PC-3 (cell line): ENCODE measurements around the gene KCNQ1. TPM values are rescaled to one million over a fixed set of nuclear protein-coding genes. Genes with fewer than 3 reads are reported as not detected.

Source experiments
- ATAC-seq: fragments of 200-7000 bp; cut with Tn5 transposase; 2 replicates; pipeline ENCODE4 v1.9.1; 2020; ENCODE audit warnings: mild to moderate bottlenecking, moderate library complexity
- BruUV-seq: library from RNA; stranded (reverse); fragments of 400-500 nt; replicated peaks from 2 replicates; lab custom pipeline; 2021; lab: Mats Ljungman, UMichigan
- CTCF ChIA-PET: fragments of 300-600 bp; sonication (Branson Sonifier 250); formaldehyde crosslinking; loops from one replicate; lab custom pipeline; 2022; ENCODE audit warnings: antibody characterized with exemption; lab: Charles Lee
- POLR2A ChIA-PET: fragments of 300-600 bp; sonication (Branson Sonifier 250); formaldehyde crosslinking; loops from one replicate; lab custom pipeline; 2022; ENCODE audit warnings: antibody characterized with exemption; ENCODE audit not compliant: unreplicated experiment; lab: Charles Lee
- DNase-seq: peaks from one replicate; pipeline ENCODE4 v3.0.0-alpha.2; 2015
- H2AFZ ChIP-seq: fragments of 300-600 bp; sonication (generic); 2 replicates; pipeline ENCODE4 v1.6.0; 2016; ENCODE audit warnings: antibody characterized with exemption, low read length
- H3F3A ChIP-seq: fragments of 300-600 bp; sonication (generic); one replicate; pipeline ENCODE4 v1.6.0; 2017; ENCODE audit warnings: antibody characterized with exemption, low read length, control low read depth, mild to moderate bottlenecking; ENCODE audit not compliant: unreplicated experiment
- H3K27ac ChIP-seq: fragments of 300-600 bp; sonication (generic); 2 replicates; pipeline ENCODE4 v1.5.1; 2016; ENCODE audit warnings: mild to moderate bottlenecking, low read length
- H3K27me3 ChIP-seq: fragments of 300-600 bp; sonication (generic); 2 replicates; pipeline ENCODE4 v1.6.1; 2016; ENCODE audit warnings: low read length, mixed read lengths
- H3K36me3 ChIP-seq: fragments of 300-600 bp; sonication (generic); 2 replicates; pipeline ENCODE4 v1.6.1; 2016; ENCODE audit warnings: low read depth, mixed run types, low read length, mixed read lengths
- H3K4me1 ChIP-seq: fragments of 300-600 bp; sonication (generic); 2 replicates; pipeline ENCODE4 v1.5.1; 2016; ENCODE audit warnings: low read length; ENCODE audit not compliant: insufficient read depth
- H3K4me2 ChIP-seq: fragments of 300-600 bp; sonication (generic); 2 replicates; pipeline ENCODE4 v1.6.0; 2016; ENCODE audit warnings: low read length
- H3K4me3 ChIP-seq: fragments of 300-600 bp; sonication (generic); 2 replicates; pipeline ENCODE4 v1.5.1; 2016; ENCODE audit warnings: mild to moderate bottlenecking, low read length, mixed read lengths
- H3K79me2 ChIP-seq: fragments of 300-600 bp; sonication (generic); 2 replicates; pipeline ENCODE4 v1.6.1; 2017; ENCODE audit warnings: low read length, mixed read lengths
- H3K9ac ChIP-seq: fragments of 300-600 bp; sonication (generic); 2 replicates; pipeline ENCODE4 v1.6.0; 2016; ENCODE audit warnings: mild to moderate bottlenecking, low read length
- H3K9me2 ChIP-seq: fragments of 300-600 bp; sonication (generic); replicated peaks from 2 replicates; pipeline ENCODE4 v1.6.1; 2016; ENCODE audit warnings: mixed run types, low read length, mixed read lengths
- H3K9me3 ChIP-seq: fragments of 300-600 bp; sonication (generic); 2 replicates; pipeline ENCODE4 v1.6.1; 2016; ENCODE audit warnings: low read length, mixed read lengths
- H4K20me1 ChIP-seq: fragments of 300-600 bp; sonication (generic); 2 replicates; pipeline ENCODE4 v1.6.1; 2016; ENCODE audit warnings: low read length, mixed read lengths
- EZH2 ChIP-seq: fragments of 300-600 bp; sonication (generic); IDR thresholded peaks from one replicate; pipeline ENCODE4 v1.6.1; 2017; ENCODE audit warnings: antibody characterized with exemption, mild to moderate bottlenecking, low read length; ENCODE audit not compliant: unreplicated experiment
- EZH2phosphoT487 ChIP-seq: fragments of 300-600 bp; sonication (generic); IDR thresholded peaks from 2 replicates; pipeline ENCODE4 v1.6.1; 2018; ENCODE audit warnings: mild to moderate bottlenecking, antibody characterized with exemption, low read length, borderline replicate concordance
- intact Hi-C: fragments of 100-400 bp; cut with micrococcal nuclease; formaldehyde crosslinking; loops from 2 replicates; pipeline ENCODE4 v1.9.0; 2023
- total RNA-seq: library from RNA; depleted of rRNA; stranded (reverse); fragments of >200 nt; gene quantifications from 2 replicates; pipeline ENCODE4 v1.2.3, GENCODE V29; 2014
- TF ChIP-seq, protein P1 (sequence below): fragments of 300-600 bp; sonication (generic); conservative IDR thresholded peaks from 2 replicates; pipeline ENCODE4 v1.5.1; 2017; ENCODE audit warnings: antibody characterized with exemption, low read depth, mild to moderate bottlenecking, low read length

The KCNQ1 gene
- total RNA-seq, 1 experiment from 2014 or later, result 0.40 TPM

DNA sequence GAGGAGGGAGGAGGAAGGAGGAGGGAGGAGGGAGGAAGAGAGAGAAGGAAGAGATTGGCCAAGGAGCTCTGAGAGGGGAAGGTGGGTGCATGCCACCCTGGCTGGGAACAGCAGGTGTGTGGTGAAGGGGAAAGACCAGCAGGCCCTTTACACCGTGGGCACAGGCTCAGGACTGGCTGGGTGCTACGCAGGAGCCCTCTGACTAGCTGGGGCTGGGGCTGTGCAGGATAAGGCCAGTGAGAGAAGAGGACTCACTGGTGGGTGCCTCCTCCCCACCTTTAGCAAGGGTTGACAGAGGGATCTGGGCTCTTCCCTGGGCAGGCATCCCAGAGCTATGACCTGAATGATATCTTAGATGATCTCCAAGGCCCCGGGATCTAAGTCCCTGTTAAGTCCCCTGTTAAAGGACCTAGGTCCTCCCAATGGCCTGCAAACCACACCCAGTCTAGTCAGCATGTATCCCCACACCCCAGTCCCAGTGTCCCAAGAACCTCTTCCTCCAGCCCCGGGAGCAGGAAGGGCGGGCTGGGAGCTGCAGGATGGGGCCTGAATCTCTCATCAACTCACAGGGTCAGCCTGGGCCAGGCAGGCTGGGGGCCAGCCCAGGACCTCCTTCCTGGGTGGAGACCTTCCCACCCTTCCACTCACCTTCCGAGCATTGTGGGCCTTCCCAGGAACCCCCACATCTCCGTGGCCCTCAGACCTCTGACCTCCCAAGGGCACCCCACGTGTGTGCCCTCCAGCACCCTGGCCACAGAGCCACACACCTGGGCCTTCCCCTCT, 385.4 kb downstream of the KCNQ1 start:
- H3K9ac ChIP-seq, result no peak overlapping the region
- no peak overlapping the region for H3K27ac ChIP-seq
- H2AFZ ChIP-seq, result no peak overlapping the region
- ATAC-seq (no peak), DNase-seq (no peak)
- no peak for TF ChIP-seq EZH2phosphoT487
- TF ChIP-seq EZH2, result no peak
- TF ChIP-seq, protein P1, sequence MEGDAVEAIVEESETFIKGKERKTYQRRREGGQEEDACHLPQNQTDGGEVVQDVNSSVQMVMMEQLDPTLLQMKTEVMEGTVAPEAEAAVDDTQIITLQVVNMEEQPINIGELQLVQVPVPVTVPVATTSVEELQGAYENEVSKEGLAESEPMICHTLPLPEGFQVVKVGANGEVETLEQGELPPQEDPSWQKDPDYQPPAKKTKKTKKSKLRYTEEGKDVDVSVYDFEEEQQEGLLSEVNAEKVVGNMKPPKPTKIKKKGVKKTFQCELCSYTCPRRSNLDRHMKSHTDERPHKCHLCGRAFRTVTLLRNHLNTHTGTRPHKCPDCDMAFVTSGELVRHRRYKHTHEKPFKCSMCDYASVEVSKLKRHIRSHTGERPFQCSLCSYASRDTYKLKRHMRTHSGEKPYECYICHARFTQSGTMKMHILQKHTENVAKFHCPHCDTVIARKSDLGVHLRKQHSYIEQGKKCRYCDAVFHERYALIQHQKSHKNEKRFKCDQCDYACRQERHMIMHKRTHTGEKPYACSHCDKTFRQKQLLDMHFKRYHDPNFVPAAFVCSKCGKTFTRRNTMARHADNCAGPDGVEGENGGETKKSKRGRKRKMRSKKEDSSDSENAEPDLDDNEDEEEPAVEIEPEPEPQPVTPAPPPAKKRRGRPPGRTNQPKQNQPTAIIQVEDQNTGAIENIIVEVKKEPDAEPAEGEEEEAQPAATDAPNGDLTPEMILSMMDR, result no peak
- POLR2A ChIA-PET, result no interaction called here
- no peaks in the 10 kb centered on the region for H3K9me2 ChIP-seq
- no peaks in the 10 kb centered on the region for H3K27me3 ChIP-seq
- CTCF ChIA-PET, result no interaction called here
- no TSS peak for BruUV-seq
- H3K9me3 ChIP-seq, result 0 out of 2 replicates have a peak, but pooled peaks cover 6% of the 10 kb centered on the region
- no peak overlapping the region for H3K4me2 ChIP-seq
- H4K20me1 ChIP-seq, result no peaks in the 10 kb centered on the region
- no peak overlapping the region for H3K4me3 ChIP-seq
- H3F3A ChIP-seq, result no peaks in the 10 kb centered on the region
- no peaks in the 10 kb centered on the region for H3K79me2 ChIP-seq
- no peaks in the 10 kb centered on the region for H3K36me3 ChIP-seq
- H3K4me1 ChIP-seq, result peaks cover 15% of the 10 kb centered on the region
- intact Hi-C loops, result no loop called here

DNA sequence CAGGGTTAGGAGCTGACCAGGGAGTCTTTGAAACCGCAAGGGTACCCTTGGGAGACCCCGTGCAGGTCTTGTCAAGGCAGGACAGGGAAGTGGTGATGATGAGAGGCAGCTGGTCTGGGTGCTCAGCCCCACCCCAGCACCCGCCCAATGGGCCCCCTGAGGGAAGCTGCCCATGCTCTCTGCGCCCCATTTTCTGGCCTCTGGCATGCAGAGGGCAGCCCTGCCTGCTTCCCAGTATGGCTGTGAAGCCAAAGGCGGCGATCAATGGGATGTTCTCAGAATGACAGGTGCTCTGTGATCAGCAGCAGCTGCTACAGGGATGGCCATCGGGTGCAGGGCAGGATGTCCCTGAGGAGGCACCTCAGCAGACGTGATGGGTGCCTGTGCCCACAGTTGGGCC, 386.1 kb downstream of the KCNQ1 start:
- TF ChIP-seq EZH2phosphoT487 (no peak), EZH2 (no peak)
- TF ChIP-seq, protein P1, result no peak
- no peak for DNase-seq

DNA sequence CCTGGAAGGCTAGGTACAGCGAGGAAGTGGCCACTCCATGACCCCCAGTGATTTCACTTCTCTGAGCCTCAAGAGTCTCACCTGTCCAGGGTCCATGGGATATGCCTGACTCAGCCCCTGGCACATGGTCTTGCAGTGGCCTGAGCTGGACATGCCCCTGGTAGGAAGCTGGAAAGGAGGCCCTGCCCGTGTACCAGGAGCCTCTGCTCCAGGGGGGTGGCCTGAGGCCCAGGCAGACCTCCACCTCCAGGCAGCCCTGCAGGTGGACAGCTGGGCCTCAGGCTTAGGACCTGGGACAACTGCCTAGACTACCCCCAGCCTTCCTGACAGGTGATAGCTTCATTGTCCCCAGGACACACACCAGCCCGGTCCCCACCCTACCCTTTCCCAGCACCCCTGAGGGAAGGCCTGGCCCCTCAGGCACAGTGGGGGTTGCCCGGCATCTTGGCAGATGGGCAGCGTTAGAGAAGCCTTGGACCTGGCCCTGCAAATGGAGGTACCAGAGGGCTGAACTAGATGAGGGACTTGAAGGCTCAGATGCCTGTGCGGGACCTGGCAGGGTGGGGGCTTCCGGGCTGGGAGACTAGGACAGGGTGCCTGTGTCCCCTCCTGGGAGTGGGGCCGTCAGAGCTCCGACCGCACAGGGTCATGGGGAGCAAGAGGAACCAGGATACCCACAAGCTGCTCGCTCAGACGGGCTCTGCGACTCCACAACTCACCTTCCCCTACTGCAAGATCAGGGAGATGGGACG, 387.1 kb downstream of the KCNQ1 start:
- H3K36me3 ChIP-seq, result no peaks in the 10 kb centered on the region
- H3K9me2 ChIP-seq, result no peaks in the 10 kb centered on the region
- no TSS peak for BruUV-seq
- H3K27me3 ChIP-seq, result no peaks in the 10 kb centered on the region
- H3K4me3 ChIP-seq, result no peak overlapping the region
- H3K4me1 ChIP-seq, result no peaks in the 10 kb centered on the region
- POLR2A ChIA-PET, result no interaction called here
- H4K20me1 ChIP-seq, result no peaks in the 10 kb centered on the region
- H3K9me3 ChIP-seq, result 0 out of 2 replicates have a peak, but pooled peaks cover 6% of the 10 kb centered on the region
- DNase-seq, result no peak
- TF ChIP-seq EZH2 (no peak), EZH2phosphoT487 (no peak)
- TF ChIP-seq, protein P1, result no peak
- no peak overlapping the region for H2AFZ ChIP-seq
- H3F3A ChIP-seq, result no peaks in the 10 kb centered on the region
- intact Hi-C loops, result no loop called here
- CTCF ChIA-PET, result no interaction called here
- H3K4me2 ChIP-seq, result no peak overlapping the region
- no peak overlapping the region for H3K27ac ChIP-seq
- no peaks in the 10 kb centered on the region for H3K79me2 ChIP-seq
- H3K9ac ChIP-seq, result no peak overlapping the region
- ATAC-seq, result no peak

More for the DNA sequence above, 386.1 kb downstream of the KCNQ1 start:
- Histone ChIP-seq H3K9me3 (0 out of 2 replicates have a peak, but pooled peaks cover 6% of the 10 kb centered on the region), H3K36me3 (no peaks in the 10 kb centered on the region), H2AFZ (no peak overlapping the region), H3K4me3 (no peak overlapping the region), H3K9me2 (no peaks in the 10 kb centered on the region), H3K4me2 (no peak overlapping the region), H3F3A (no peaks in the 10 kb centered on the region), H3K27ac (no peak overlapping the region), H4K20me1 (no peaks in the 10 kb centered on the region), H3K4me1 (peaks cover 9% of the 10 kb centered on the region), H3K79me2 (no peaks in the 10 kb centered on the region), H3K9ac (no peak overlapping the region), H3K27me3 (no peaks in the 10 kb centered on the region)
- BruUV-seq, result no TSS peak
- intact Hi-C loops, result no loop called here
- ChIA-PET CTCF (no interaction called here), POLR2A (no interaction called here)
- ATAC-seq, result no peak
